Endothelial cell of umbilical vein (primary cell): Measurements from ENCODE around the gene EIF3B. TPM values are rescaled to one million over a fixed set of nuclear protein-coding genes. Genes with fewer than 3 reads are reported as not detected.
"Not testable (repeated sequence)": the region's sequence is repeated elsewhere in the genome, so short reads cannot be mapped to it uniquely, and the experiment has no call there.

Experiments used
- BruUV-seq: library from RNA; stranded (reverse); fragments of 400-500 nt; replicated peaks from 2 replicates; lab custom pipeline; 2021; lab: Mats Ljungman, UMichigan
- CTCF ChIA-PET: fragments of 300-600, 350-600 bp; sonication (Branson Sonifier 250); formaldehyde crosslinking; loops from one replicate; lab custom pipeline; 2021; ENCODE audit warnings: antibody characterized with exemption, inconsistent platforms; lab: Charles Lee
- POLR2A ChIA-PET: fragments of 300-600, 350-600 bp; sonication (Branson Sonifier 250); formaldehyde crosslinking; loops from one replicate; lab custom pipeline; 2021; ENCODE audit warnings: antibody characterized with exemption, inconsistent platforms; lab: Charles Lee
- DNase-seq: peaks from one replicate; pipeline ENCODE4 v3.0.0-alpha.2; 2011; ENCODE audit warnings: low read depth, low spot score
- FAIRE-seq: peaks from 2 replicates; lab custom pipeline; 2011; peaks lifted over from hg19 to GRCh38; lab: Jason Lieb, UNC
- H2AFZ ChIP-seq: 2 replicates; pipeline ENCODE4 v1.6.0; 2012; ENCODE audit warnings: low read depth, low read length, control low read depth, inconsistent platforms
- H3K27ac ChIP-seq: 2 replicates; pipeline ENCODE4 v1.5.1; 2011; ENCODE audit warnings: low read depth, mild to moderate bottlenecking, control low read depth, low read length, moderate library complexity; ENCODE audit not compliant: insufficient read depth
- H3K27me3 ChIP-seq, 2 experiments: 2 replicates each; pipeline versions ENCODE4 v1.6.0 to v1.6.1; 2011; ENCODE audit warnings: low read length in 2 of 2, mixed read lengths in 1 of 2; ENCODE audit not compliant: control insufficient read depth in 2 of 2, insufficient read depth in 2 of 2
- H3K36me3 ChIP-seq, 2 experiments: 2 replicates in 1 of 2; 3 replicates in 1 of 2; pipeline ENCODE4 v1.5.1; 2011; ENCODE audit warnings: low read length in 2 of 2, mild to moderate bottlenecking in 1 of 2, moderate library complexity in 1 of 2; ENCODE audit not compliant: control insufficient read depth in 2 of 2, insufficient read depth in 2 of 2; ENCODE audit errors: extremely low read depth in 1 of 2
- H3K4me1 ChIP-seq: 3 replicates; pipeline ENCODE4 v1.5.1; 2011; ENCODE audit warnings: mild to moderate bottlenecking, low read length; ENCODE audit not compliant: control insufficient read depth, insufficient read depth; ENCODE audit errors: extremely low read depth
- H3K4me2 ChIP-seq: 2 replicates; pipeline ENCODE4 v1.6.1; 2011; ENCODE audit warnings: low read length, control low read depth, mixed read lengths; ENCODE audit not compliant: insufficient read depth
- H3K4me3 ChIP-seq, 3 experiments: fragments of 200-600 bp in 1 of 3; sonication (generic), shearing (Covaris generic) in 1 of 3; replicated peaks in 1 of 3; 2 replicates each; pipeline ENCODE4 v1.5.1; 2011 to 2016; ENCODE audit warnings: control low read depth in 3 of 3, low read length in 3 of 3, mild to moderate bottlenecking in 2 of 3, inconsistent platforms in 1 of 3, low read depth in 1 of 3, moderate library complexity in 1 of 3; ENCODE audit not compliant: insufficient read depth in 1 of 3
- H3K79me2 ChIP-seq: 2 replicates; pipeline ENCODE4 v1.6.0; 2012; ENCODE audit warnings: low read length, inconsistent platforms; ENCODE audit not compliant: control insufficient read depth, insufficient read depth
- H3K9ac ChIP-seq: replicated peaks from 2 replicates; pipeline ENCODE3; 2011; ENCODE audit warnings: low read length, control low read depth; ENCODE audit not compliant: insufficient read depth; ENCODE audit errors: extremely low read depth
- H3K9me1 ChIP-seq: replicated peaks from 3 replicates; pipeline ENCODE4 v1.6.0; 2011; ENCODE audit warnings: mild to moderate bottlenecking, low read length; ENCODE audit not compliant: control insufficient read depth, insufficient read depth; ENCODE audit errors: extremely low read depth
- H3K9me3 ChIP-seq: replicated peaks from 2 replicates; pipeline ENCODE4 v1.5.1; 2012; ENCODE audit warnings: low read length, inconsistent platforms; ENCODE audit not compliant: control insufficient read depth, insufficient read depth
- H4K20me1 ChIP-seq: replicated peaks from 2 replicates; pipeline ENCODE3; 2011; ENCODE audit warnings: mild to moderate bottlenecking, low read length; ENCODE audit not compliant: control insufficient read depth, insufficient read depth; ENCODE audit errors: extremely low read depth
- EZH2 ChIP-seq: IDR thresholded peaks from 2 replicates; pipeline ENCODE4 v1.6.1; 2012; ENCODE audit warnings: borderline replicate concordance, low read depth, mild to moderate bottlenecking, moderate library complexity, low read length, inconsistent platforms; ENCODE audit not compliant: severe bottlenecking
- FOS ChIP-seq: IDR thresholded peaks from 2 replicates; pipeline ENCODE4 v1.6.1; 2011; ENCODE audit warnings: mild to moderate bottlenecking, low read length, moderate library complexity, borderline replicate concordance; ENCODE audit not compliant: insufficient read depth
- GATA2 ChIP-seq: IDR thresholded peaks from 2 replicates; pipeline ENCODE4 v1.7.0; 2011; ENCODE audit warnings: low read depth, mild to moderate bottlenecking, moderate library complexity, mixed read lengths, low read length; ENCODE audit not compliant: insufficient read length, insufficient read depth
- JUN ChIP-seq: IDR thresholded peaks from 2 replicates; pipeline ENCODE4 v1.6.1; 2011; ENCODE audit warnings: borderline replicate concordance, low read depth; ENCODE audit not compliant: insufficient read length, insufficient read depth
- MYC ChIP-seq: IDR thresholded peaks from one replicate; pipeline ENCODE4 v1.6.1; 2011; ENCODE audit warnings: mild to moderate bottlenecking, low read depth, low read length
- POLR2A ChIP-seq: IDR thresholded peaks from 2 replicates; pipeline ENCODE4 v1.6.1; 2012; ENCODE audit warnings: low read depth, mild to moderate bottlenecking, control low read depth, low read length
- POLR2AphosphoS5 ChIP-seq: IDR thresholded peaks from 2 replicates; pipeline ENCODE4 v1.6.1; 2012; ENCODE audit warnings: low read depth, mild to moderate bottlenecking, control low read depth, low read length, moderate library complexity; ENCODE audit not compliant: insufficient read depth
- dilution Hi-C: fragments of 300-500 bp; cut with MboI; formaldehyde crosslinking; loops from one replicate; pipeline ENCODE4 v1.15.0; 2019; ENCODE audit warnings: low sequenced_read_pairs; ENCODE audit not compliant: extremely low pct_ligation_motif_present
- intact Hi-C: fragments of 100-400 bp; cut with micrococcal nuclease; formaldehyde crosslinking; loops from one replicate; pipeline ENCODE4 v1.10.0; 2022
- polyA plus RNA-seq, 4 experiments: library from polyadenylated mRNA; depleted of rRNA in 3 of 4; stranded (reverse) in 3 of 4; unstranded in 1 of 4; fragments of >200 nt; gene quantifications; 2 replicates each; pipeline versions ENCODE4 v1.2.1 to v1.2.3, GENCODE V29; 2011 to 2012; ENCODE audit warnings: missing spikeins in 1 of 4
- total RNA-seq: library from RNA; stranded (reverse); gene quantifications from 2 replicates; pipeline ENCODE4 v1.2.3, GENCODE V29; 2021
- TF ChIP-seq, protein P1 (sequence below): IDR thresholded peaks from 2 replicates; pipeline ENCODE4 v1.6.1; 2011; ENCODE audit not compliant: insufficient read depth, insufficient read length
- TF ChIP-seq, protein P2 (sequence below), 2 donors: IDR thresholded peaks; 1 replicate in 1 of 2; 2 replicates in 1 of 2; pipeline ENCODE4 v1.5.1; 2011; ENCODE audit warnings: low read length in 2 of 2, mild to moderate bottlenecking in 2 of 2, moderate library complexity in 2 of 2, control low read depth in 1 of 2, inconsistent platforms in 1 of 2, low read depth in 1 of 2; ENCODE audit not compliant: insufficient read depth in 1 of 2; ENCODE audit errors: extremely low read depth in 1 of 2

EIF3B gene
- total and polyA plus RNA-seq, 2 donors (not counting 3 experiments of a cell fraction or from before 2014, with no cell fraction given) = 104 to 207 TPM

DNA sequence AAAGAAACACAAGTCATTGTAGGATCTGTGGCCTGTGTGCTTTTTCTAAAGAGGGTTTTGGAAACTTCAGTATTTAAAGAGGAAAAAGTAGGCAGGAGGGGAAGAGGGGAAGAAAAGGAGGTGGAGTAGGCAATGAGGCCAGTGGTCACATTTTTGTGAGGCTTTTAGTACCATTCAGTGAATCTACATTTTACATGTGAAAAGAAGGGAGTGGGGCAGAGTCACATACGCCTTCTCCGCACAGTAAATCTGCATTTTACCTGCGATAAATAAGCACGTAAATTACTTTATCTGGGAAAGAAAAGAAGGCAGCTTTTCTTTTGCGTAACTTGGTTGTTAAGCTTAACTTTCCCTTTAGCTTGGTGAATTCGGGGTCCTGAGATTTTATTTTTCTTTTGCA lies 62.0 kb downstream of the EIF3B start:
- BruUV-seq = no TSS peak
- no peak overlapping the region for H2AFZ ChIP-seq
- peaks cover 19% of the 10 kb centered on the region for H3K4me1 ChIP-seq
- TF ChIP-seq FOS (no peak), JUN (no peak), MYC (no peak), POLR2A (no peak), GATA2 (no peak), EZH2 (no peak), POLR2AphosphoS5 (no peak)
- TF ChIP-seq, protein P1, sequence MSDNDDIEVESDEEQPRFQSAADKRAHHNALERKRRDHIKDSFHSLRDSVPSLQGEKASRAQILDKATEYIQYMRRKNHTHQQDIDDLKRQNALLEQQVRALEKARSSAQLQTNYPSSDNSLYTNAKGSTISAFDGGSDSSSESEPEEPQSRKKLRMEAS = no peak
- TF ChIP-seq, protein P2, sequence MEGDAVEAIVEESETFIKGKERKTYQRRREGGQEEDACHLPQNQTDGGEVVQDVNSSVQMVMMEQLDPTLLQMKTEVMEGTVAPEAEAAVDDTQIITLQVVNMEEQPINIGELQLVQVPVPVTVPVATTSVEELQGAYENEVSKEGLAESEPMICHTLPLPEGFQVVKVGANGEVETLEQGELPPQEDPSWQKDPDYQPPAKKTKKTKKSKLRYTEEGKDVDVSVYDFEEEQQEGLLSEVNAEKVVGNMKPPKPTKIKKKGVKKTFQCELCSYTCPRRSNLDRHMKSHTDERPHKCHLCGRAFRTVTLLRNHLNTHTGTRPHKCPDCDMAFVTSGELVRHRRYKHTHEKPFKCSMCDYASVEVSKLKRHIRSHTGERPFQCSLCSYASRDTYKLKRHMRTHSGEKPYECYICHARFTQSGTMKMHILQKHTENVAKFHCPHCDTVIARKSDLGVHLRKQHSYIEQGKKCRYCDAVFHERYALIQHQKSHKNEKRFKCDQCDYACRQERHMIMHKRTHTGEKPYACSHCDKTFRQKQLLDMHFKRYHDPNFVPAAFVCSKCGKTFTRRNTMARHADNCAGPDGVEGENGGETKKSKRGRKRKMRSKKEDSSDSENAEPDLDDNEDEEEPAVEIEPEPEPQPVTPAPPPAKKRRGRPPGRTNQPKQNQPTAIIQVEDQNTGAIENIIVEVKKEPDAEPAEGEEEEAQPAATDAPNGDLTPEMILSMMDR (IDR thresholded peaks at IDR 0.05; ENCODE audit: extremely low read depth in 1 of 2, insufficient read depth in 1 of 2, low read depth in 1 of 2, low read length in 2 of 2) = no peak
- peaks cover 2% of the 10 kb centered on the region for H3K79me2 ChIP-seq
- ChIA-PET CTCF (interaction anchor here (1.0 kb wide), 1 partner anchor 16 kb away, joined by 3 read pairs; no protein-coding TSS in a partner anchor), POLR2A (no interaction called here)
- H3K4me3 ChIP-seq = no peak overlapping the region
- intact Hi-C loops = no loop called here
- dilution Hi-C loops = no loop called here
- H3K36me3 ChIP-seq = no peaks in the 10 kb centered on the region
- H3K9me1 ChIP-seq = no peaks in the 10 kb centered on the region
- H3K27me3 ChIP-seq = no peaks in the 10 kb centered on the region
- FAIRE-seq = no peak
- no peak overlapping the region for H3K27ac ChIP-seq
- no peak overlapping the region for H3K4me2 ChIP-seq
- no peak for DNase-seq
- H3K9ac ChIP-seq = no peak overlapping the region
- no peaks in the 10 kb centered on the region for H4K20me1 ChIP-seq
- H3K9me3 ChIP-seq = no peaks in the 10 kb centered on the region

DNA sequence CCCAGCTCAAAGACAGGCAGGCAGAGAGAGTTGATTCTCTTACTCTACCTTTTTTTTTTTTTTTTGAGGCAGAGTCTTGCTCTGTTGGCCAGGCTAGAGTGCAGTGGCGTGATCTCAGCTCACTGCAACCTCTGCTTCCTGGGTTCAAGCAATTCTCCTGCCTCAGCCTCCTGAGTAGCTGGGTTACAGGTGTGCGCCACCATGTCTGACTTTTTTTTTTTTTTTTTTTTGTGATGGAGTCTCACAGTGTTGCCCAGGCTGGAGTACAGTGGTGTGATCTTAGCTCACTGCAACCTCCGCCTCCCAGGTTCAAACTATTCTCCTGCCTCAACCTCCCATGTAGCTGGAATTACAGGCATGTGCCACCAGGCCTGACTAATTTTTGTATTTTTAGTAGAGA lies 62.6 kb downstream of the EIF3B start:
- BruUV-seq, H3K79me2 ChIP-seq, H3K9ac ChIP-seq, H3K4me2 ChIP-seq, intact Hi-C loops, FAIRE-seq, H3K4me3 ChIP-seq, H3K36me3 ChIP-seq, H3K27ac ChIP-seq, H3K9me3 ChIP-seq, H3K27me3 ChIP-seq, H4K20me1 ChIP-seq, H3K9me1 ChIP-seq, POLR2A ChIA-PET, H2AFZ ChIP-seq, dilution Hi-C loops, DNase-seq: not testable (repeated sequence)
- CTCF ChIA-PET = interaction anchor here (1.0 kb wide), 2 partner anchors 14 to 16 kb away, joined by 3 read pairs; no protein-coding TSS in a partner anchor
- peaks cover 13% of the 10 kb centered on the region for H3K4me1 ChIP-seq
